ENCODE results near the gene RPTOR. TPM values are rescaled to one million over a fixed set of nuclear protein-coding genes. Genes with fewer than 3 reads are reported as not detected.

The RPTOR gene
- total and polyA plus RNA-seq, 4 experiments from 2014 or later: 2.4 to 51.8 (median 29.6) TPM

DNA sequence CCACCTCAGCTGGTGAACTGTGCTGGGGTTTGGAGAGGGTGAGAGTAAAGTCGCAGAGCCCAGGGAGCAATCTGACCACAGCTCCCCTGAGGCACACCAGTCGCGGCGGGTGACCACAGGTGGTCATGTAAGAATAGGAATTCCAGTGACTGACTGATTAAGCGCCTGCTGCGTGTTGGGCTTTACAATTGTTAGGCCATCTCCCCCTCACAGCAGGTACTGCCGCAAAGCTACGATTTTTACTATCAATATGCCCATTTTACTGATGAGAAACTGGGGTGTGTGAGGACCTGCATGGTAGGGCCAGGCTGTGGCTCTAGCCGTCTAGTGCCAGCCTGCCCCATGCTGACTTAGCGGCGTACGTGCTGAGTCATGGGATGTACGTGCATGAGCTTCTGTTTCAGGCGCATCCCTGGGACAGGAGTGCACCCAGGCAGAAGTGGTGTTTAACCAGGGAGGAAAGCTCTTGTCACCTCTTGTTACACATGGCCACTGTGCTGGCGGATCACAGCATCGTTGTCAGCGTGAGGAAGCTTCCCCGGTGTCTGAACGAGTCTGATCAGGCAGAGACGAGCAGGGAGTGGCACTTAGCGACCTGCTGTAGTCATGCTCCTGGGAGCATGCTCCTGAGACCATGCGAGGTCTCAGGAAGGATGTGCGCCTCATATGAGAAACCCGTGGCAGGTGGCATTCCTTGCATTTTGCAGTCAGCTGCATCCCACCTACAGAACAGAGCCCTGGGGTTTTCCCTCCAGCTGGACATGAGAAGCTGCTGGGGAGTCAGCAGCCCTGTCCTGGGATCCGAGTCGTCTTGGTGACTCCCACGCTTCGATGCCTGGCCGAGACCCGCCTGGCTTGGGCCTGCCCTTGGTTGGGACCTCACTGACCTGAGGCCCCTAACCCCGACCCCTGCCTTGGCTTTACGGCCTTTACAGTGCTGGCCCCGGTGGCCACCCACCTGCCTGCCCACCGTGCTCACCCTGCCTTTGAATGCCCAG, 283.3 kb downstream of the RPTOR start:
- Mint-ChIP-seq H3K9me3 (no peaks in the 10 kb centered on the region), H3K27ac (no peak overlapping the region), H3K36me3 (peaks cover 12 to 21% of the 10 kb centered on the region in 2 donors), H3K27me3 (no peaks in the 10 kb centered on the region), H3K4me1 (peaks cover 17 to 27% (median 21%) of the 10 kb centered on the region in 4 donors), H3K4me3 (no peak overlapping the region)
- ChIA-PET POLR2A (ENCODE audit: partially characterized antibody) (interaction anchor here (1.1 to 1.2 kb wide), 2 partner anchors 33 to 178 kb away, joined by 3 read pairs; no protein-coding TSS in a partner anchor), CTCF (ENCODE audit: partially characterized antibody) (interaction anchor here (0.5 to 0.6 kb wide), 2 partner anchors 72 to 251 kb away, joined by 3 to 4 read pairs; no protein-coding TSS in a partner anchor)
- H3K36me3 ChIP-seq (ENCODE audit: insufficient read depth, low read length): peaks cover 11% of the 10 kb centered on the region
- peak in 1 of 5 donors; percentile 19 for DNase-seq
- H3K27ac ChIP-seq (ENCODE audit: low read depth, low read length): no peak overlapping the region
- H3K9me3 ChIP-seq (ENCODE audit: control insufficient read depth in 1 of 2, low read length in 2 of 2): no peaks in the 10 kb centered on the region
- intact Hi-C loops (cut with micrococcal nuclease): no loop called here
- no peak overlapping the region for H3K4me3 ChIP-seq (ENCODE audit: low read length in 2 of 2)
- peaks cover 19% of the 10 kb centered on the region for H3K4me1 ChIP-seq (ENCODE audit: insufficient read depth, low read length)
- H3K27me3 ChIP-seq (ENCODE audit: insufficient read depth, low read length): no peaks in the 10 kb centered on the region

DNA sequence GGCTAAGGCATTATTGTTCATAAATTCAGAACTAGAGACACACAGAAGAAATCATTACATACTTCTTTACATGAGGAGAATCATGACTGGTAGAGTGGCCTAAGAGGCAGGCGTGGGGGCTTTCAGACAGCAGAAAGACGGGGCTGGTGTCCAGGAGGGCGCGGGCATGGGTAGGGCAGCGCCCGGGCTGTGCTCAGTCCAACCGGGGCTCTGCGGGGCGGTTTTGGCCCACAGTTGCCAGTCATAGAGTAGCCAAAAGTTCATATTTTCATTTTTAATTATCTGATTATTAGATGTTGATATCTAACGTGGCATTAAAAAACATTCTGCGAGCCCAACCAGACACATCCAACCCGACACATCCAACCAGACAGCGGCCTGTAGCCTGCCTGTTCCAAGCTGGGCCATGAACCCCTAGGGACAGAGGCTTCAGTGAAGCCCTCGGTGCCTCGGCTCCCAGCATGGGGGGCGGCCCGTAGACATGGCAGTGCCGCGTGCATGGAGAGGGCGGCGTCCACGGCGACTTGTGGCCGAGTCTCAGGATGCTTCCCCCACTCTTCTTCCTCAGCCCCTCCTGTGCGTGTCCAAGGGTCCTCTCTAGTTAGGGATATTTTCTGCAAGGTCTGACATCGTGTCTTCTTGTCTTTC, 284.7 kb downstream of the RPTOR start:
- Mint-ChIP-seq H3K4me3 (no peak overlapping the region), H3K36me3 (peaks cover 8 to 10% of the 10 kb centered on the region in 2 donors), H3K27ac (peak overlapping the region in 1 of 7 donors; percentile 66), H3K4me1 (peaks cover 21 to 33% (median 25%) of the 10 kb centered on the region in 4 donors), H3K9me3 (no peaks in the 10 kb centered on the region), H3K27me3 (no peaks in the 10 kb centered on the region)
- ChIA-PET CTCF (ENCODE audit: partially characterized antibody) (no interaction called here), POLR2A (ENCODE audit: partially characterized antibody) (no interaction called here)
- Histone ChIP-seq H3K27me3 (ENCODE audit: insufficient read depth, low read length) (no peaks in the 10 kb centered on the region), H3K36me3 (ENCODE audit: insufficient read depth, low read length) (peaks cover 5% of the 10 kb centered on the region), H3K4me1 (ENCODE audit: insufficient read depth, low read length) (peaks cover 26% of the 10 kb centered on the region), H3K9me3 (ENCODE audit: control insufficient read depth in 1 of 2, low read length in 2 of 2) (no peaks in the 10 kb centered on the region), H3K4me3 (ENCODE audit: low read length in 2 of 2) (no peak overlapping the region), H3K27ac (ENCODE audit: low read depth, low read length) (no peak overlapping the region)
- intact Hi-C loops (cut with micrococcal nuclease): no loop called here
- peak in 1 of 5 donors; percentile 11 for DNase-seq

DNA sequence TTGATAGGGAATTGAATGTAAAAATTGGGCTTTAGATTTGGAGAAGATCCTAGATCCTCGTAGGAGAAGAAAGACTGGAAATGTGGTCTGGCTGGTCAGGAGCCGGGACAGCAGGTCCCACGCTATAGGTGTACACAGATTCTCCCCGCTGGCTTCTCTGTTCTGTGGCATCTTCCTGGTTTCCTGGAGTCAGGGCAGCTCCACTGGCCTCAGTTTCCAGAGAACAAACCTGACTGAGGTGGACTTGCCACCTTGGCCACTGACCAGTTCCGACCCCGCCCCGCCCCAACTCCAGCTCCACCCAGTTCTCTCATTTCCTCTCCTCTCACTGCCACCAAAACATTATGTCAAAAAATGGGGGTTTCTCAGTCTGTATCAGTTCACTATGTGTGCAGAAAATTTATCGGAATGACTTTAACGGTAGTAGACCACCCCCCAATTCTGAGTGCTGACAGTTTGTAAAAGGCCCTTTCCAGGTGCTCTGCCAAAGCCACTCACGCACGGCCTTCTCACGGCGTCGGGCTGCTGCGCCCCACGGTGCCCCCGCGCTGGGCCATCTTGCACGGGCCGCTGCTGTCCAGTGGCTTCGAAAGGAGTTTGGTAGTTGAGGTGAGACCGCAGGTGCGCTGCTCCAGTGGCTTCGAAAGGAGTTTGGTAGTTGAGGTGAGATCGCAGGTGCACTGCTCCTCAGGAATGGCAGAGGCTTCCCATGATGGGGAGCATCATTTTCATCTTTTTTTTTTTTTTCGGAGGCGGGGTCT, 285.6 kb downstream of the RPTOR start:
- Mint-ChIP-seq H3K36me3 (peaks cover 5 to 8% of the 10 kb centered on the region in 2 donors), H3K9me3 (peaks cover 0 to 2% (median 0%) of the 10 kb centered on the region in 8 donors), H3K27ac (peak overlapping the region in 2 of 7 donors; percentile 44 to 66), H3K27me3 (no peaks in the 10 kb centered on the region), H3K4me3 (peak overlapping the region in 1 of 8 donors; percentile 37), H3K4me1 (peaks cover 21 to 33% (median 25%) of the 10 kb centered on the region in 4 donors)
- H3K36me3 ChIP-seq (ENCODE audit: insufficient read depth, low read length): peaks cover 5% of the 10 kb centered on the region
- H3K4me1 ChIP-seq (ENCODE audit: insufficient read depth, low read length): peaks cover 26% of the 10 kb centered on the region
- ChIA-PET POLR2A (ENCODE audit: partially characterized antibody) (no interaction called here), CTCF (ENCODE audit: partially characterized antibody) (no interaction called here)
- H3K27me3 ChIP-seq (ENCODE audit: insufficient read depth, low read length): no peaks in the 10 kb centered on the region
- no peaks in the 10 kb centered on the region for H3K9me3 ChIP-seq (ENCODE audit: control insufficient read depth in 1 of 2, low read length in 2 of 2)
- intact Hi-C loops (cut with micrococcal nuclease): no loop called here
- H3K4me3 ChIP-seq (ENCODE audit: low read length in 2 of 2): no peak overlapping the region
- no peak overlapping the region for H3K27ac ChIP-seq (ENCODE audit: low read depth, low read length)
- DNase-seq: peak in 1 of 5 donors; percentile 15

DNA sequence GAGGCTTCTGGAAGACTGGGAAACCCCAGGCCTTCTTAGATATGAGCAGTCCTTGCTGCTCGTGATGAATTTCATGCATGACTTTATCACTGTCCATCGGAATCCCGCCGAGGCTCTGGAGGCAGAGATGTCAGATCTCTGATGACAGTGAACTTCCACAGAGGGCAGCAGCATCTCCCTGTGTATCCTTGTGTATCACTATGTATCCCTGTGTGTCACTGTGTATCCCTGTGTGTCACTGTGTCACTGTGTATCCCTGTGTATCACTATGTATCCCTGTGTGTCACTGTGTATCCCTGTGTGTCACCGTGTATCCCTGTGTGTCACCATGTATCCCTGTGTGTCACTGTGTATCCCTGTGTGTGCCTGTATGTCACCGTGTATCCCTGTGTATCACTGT, 286.9 kb downstream of the RPTOR start:
- DNase-seq: no peak
- Mint-ChIP-seq H3K36me3 (peaks cover 5 to 10% of the 10 kb centered on the region in 2 donors), H3K27ac (peak overlapping the region; percentile 78 to 95 (median 91))

DNA sequence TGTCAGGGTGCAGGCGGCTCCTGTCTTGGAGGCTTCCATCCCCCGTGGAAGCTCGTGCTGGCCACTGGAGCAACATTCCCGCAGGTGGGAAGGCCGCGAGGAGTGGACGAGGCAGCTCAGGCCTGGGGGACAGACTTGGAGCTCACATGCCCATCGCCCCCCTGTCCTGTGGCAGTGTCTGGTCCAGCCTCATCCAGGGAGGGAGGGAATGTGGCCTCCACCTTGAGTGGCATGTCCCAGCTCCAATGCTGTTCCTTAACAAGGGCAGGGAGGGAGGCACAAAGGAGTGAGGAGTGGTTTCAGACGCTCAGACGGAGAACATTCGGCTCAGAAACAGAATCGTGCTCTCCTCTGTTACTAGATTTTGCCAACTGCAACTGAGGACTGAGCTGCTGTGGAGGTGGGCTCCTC, 287.6 kb downstream of the RPTOR start:
- Histone ChIP-seq H3K9me3 (ENCODE audit: control insufficient read depth in 1 of 2, low read length in 2 of 2) (no peaks in the 10 kb centered on the region), H3K36me3 (ENCODE audit: insufficient read depth, low read length) (peaks cover 5% of the 10 kb centered on the region), H3K27me3 (ENCODE audit: insufficient read depth, low read length) (no peaks in the 10 kb centered on the region), H3K27ac (ENCODE audit: low read depth, low read length) (peak overlapping the region; percentile 62), H3K4me3 (ENCODE audit: low read length in 2 of 2) (peak overlapping the region; percentile 55 to 57), H3K4me1 (ENCODE audit: insufficient read depth, low read length) (peaks cover 26% of the 10 kb centered on the region)
- CTCF ChIA-PET (ENCODE audit: partially characterized antibody): interaction anchor here (1.1 to 2.5 kb wide), 8 partner anchors 14 to 258 kb away, joined by 3 to 9 read pairs (median 4); no protein-coding TSS in a partner anchor
- Mint-ChIP-seq H3K36me3 (peaks cover 5 to 13% of the 10 kb centered on the region in 2 donors), H3K9me3 (peaks cover 0 to 2% (median 0%) of the 10 kb centered on the region in 8 donors), H3K27me3 (no peaks in the 10 kb centered on the region), H3K4me3 (peak overlapping the region; percentile 74 to 89 (median 86)), H3K4me1 (peaks cover 21 to 33% (median 25%) of the 10 kb centered on the region in 4 donors), H3K27ac (peak overlapping the region; percentile 78 to 97 (median 91))
- intact Hi-C loops (cut with micrococcal nuclease): loop anchor here (2.0 kb wide), 3 partner anchors 41 to 67 kb away; no protein-coding TSS in a partner anchor
- DNase-seq: peak in 1 of 5 donors; percentile 26
- POLR2A ChIA-PET (ENCODE audit: partially characterized antibody): interaction anchor here (0.8 to 3.2 kb wide), 21 partner anchors 9 to 378 kb away, joined by 3 to 15 read pairs (median 5); no protein-coding TSS in a partner anchor

More for the DNA sequence above, 286.9 kb downstream of the RPTOR start:
- Mint-ChIP-seq H3K9me3 (peaks cover 0 to 2% (median 0%) of the 10 kb centered on the region in 8 donors), H3K27me3 (no peaks in the 10 kb centered on the region), H3K4me3 (peak overlapping the region; percentile 28 to 89 (median 85)), H3K4me1 (peaks cover 21 to 33% (median 25%) of the 10 kb centered on the region in 4 donors)
- no peak overlapping the region for H3K4me3 ChIP-seq (ENCODE audit: low read length in 2 of 2)
- H3K36me3 ChIP-seq (ENCODE audit: insufficient read depth, low read length): peaks cover 5% of the 10 kb centered on the region
- CTCF ChIA-PET (ENCODE audit: partially characterized antibody): interaction anchor here (2.5 kb wide), 1 partner anchor 67 kb away, joined by 9 read pairs; no protein-coding TSS in a partner anchor
- no peak overlapping the region for H3K27ac ChIP-seq (ENCODE audit: low read depth, low read length)
- no peaks in the 10 kb centered on the region for H3K27me3 ChIP-seq (ENCODE audit: insufficient read depth, low read length)
- POLR2A ChIA-PET (ENCODE audit: partially characterized antibody): interaction anchor here (2.0 to 2.5 kb wide), 3 partner anchors 20 to 377 kb away, joined by 9 to 11 read pairs (median 10); no protein-coding TSS in a partner anchor
- H3K4me1 ChIP-seq (ENCODE audit: insufficient read depth, low read length): peaks cover 26% of the 10 kb centered on the region
- H3K9me3 ChIP-seq (ENCODE audit: control insufficient read depth in 1 of 2, low read length in 2 of 2): no peaks in the 10 kb centered on the region
- intact Hi-C loops (cut with micrococcal nuclease): no loop called here

DNA sequence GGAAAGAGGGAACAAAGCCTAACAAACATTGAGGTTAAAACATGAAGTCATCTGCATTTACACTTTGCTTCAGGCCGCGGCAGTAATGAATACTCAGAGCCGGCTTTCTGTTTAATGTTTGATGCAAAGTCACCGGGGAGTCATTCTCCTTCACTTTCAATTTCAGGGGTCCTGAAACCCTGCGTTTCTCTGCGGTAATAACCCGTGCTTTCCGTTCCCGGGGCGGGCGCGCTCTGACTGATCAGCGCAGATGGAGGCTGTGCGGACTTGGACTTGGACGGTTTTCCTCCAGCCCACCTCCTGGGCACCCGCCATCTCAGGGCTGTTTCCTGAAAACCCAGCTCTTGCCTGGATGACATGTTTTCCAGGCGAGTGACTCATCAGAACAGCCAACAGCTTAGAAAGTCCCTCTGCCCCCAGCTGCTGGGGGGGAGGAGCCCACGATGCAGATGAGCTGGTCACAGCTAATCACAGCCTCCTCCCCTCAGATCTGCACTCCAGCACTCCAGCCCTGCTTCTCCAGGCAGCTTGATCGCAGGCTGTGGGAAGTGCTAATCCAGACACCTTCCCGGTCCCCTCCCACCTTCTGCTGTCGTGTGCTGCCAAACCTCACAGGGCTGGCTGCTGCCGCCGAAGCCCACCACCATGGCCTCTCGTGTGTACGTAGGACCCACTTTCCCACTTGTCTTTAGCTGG, 288.4 kb downstream of the RPTOR start:
- Histone ChIP-seq H3K27me3 (ENCODE audit: insufficient read depth, low read length) (no peaks in the 10 kb centered on the region), H3K4me3 (ENCODE audit: low read length in 2 of 2) (peak overlapping the region; percentile 55 to 57), H3K4me1 (ENCODE audit: insufficient read depth, low read length) (peaks cover 26% of the 10 kb centered on the region), H3K36me3 (ENCODE audit: insufficient read depth, low read length) (no peaks in the 10 kb centered on the region), H3K9me3 (ENCODE audit: control insufficient read depth in 1 of 2, low read length in 2 of 2) (no peaks in the 10 kb centered on the region), H3K27ac (ENCODE audit: low read depth, low read length) (peak overlapping the region; percentile 62)
- Mint-ChIP-seq H3K9me3 (peaks cover 0 to 2% (median 0%) of the 10 kb centered on the region in 8 donors), H3K4me3 (peak overlapping the region; percentile 74 to 89 (median 86)), H3K4me1 (peaks cover 21 to 33% (median 25%) of the 10 kb centered on the region in 4 donors), H3K27me3 (no peaks in the 10 kb centered on the region), H3K36me3 (peaks cover 0 to 11% of the 10 kb centered on the region in 2 donors), H3K27ac (peak overlapping the region; percentile 90 to 97 (median 93))
- intact Hi-C loops (cut with micrococcal nuclease): loop anchor here (2.0 kb wide), 3 partner anchors 42 to 68 kb away; no protein-coding TSS in a partner anchor
- peak; percentile 64 to 87 (median 70) for DNase-seq
- CTCF ChIA-PET (ENCODE audit: partially characterized antibody): interaction anchor here (0.7 to 2.5 kb wide), 10 partner anchors 14 to 259 kb away, joined by 3 to 9 read pairs (median 4); no protein-coding TSS in a partner anchor
- POLR2A ChIA-PET (ENCODE audit: partially characterized antibody): interaction anchor here (0.7 to 3.2 kb wide), 26 partner anchors 9 to 378 kb away, joined by 3 to 15 read pairs (median 5); no protein-coding TSS in a partner anchor

All from CD4-positive, alpha-beta memory T cell (primary cell).